ENCODE results near the gene ATP5PO. TPM values are rescaled to one million over a fixed set of nuclear protein-coding genes. Genes with fewer than 3 reads are reported as not detected.

Gene ATP5PO
- total RNA-seq, 1 experiment from 2014 or later = 254 TPM

GRCh38 chr21:33963848-33964555 is 48.4 kb upstream of the ATP5PO start:
- DNase-seq (ENCODE audit: low spot score) = no peak
- CTCF ChIA-PET = no interaction called here
- Histone ChIP-seq H3K36me3 (ENCODE audit: insufficient read depth, low read length, poor library complexity, severe bottlenecking) (no peaks in the 10 kb centered on the region), H3K4me1 (ENCODE audit: insufficient read depth, low read length, poor library complexity, severe bottlenecking) (peaks cover 8% of the 10 kb centered on the region), H3K27me3 (replicated peaks; ENCODE audit: insufficient read depth, low read depth, low read length, poor library complexity) (no peaks in the 10 kb centered on the region), H3K27ac (ENCODE audit: low read depth, low read length, poor library complexity, severe bottlenecking) (no peak overlapping the region), H3K4me3 (ENCODE audit: low read depth, low read length, poor library complexity, severe bottlenecking) (no peak overlapping the region), H3K9me3 (ENCODE audit: low read depth, low read length, poor library complexity, severe bottlenecking) (peaks cover 5% of the 10 kb centered on the region)
- POLR2A ChIA-PET (ENCODE audit: low non-redundant PET) = interaction anchor here (0.6 kb wide), 1 partner anchor 49 kb away, joined by 3 read pairs; no protein-coding TSS in a partner anchor
- TF ChIP-seq EZH2 (IDR thresholded peaks at IDR 0.05; ENCODE audit: borderline replicate concordance, low read depth, low read length, poor library complexity, severe bottlenecking) = no peak
- TF ChIP-seq CTCF (conservative IDR thresholded peaks at IDR 0.05; ENCODE audit: low read depth, low read length) = no peak
- no TSS peak for BruUV-seq (replicated peaks)
- intact Hi-C loops (cut with micrococcal nuclease; ENCODE audit: unreplicated experiment) = no loop called here

GRCh38 chr21:33962290-33962689 is 46.7 kb upstream of the ATP5PO start:
- POLR2A ChIA-PET (ENCODE audit: low non-redundant PET) = no interaction called here
- peaks cover 3% of the 10 kb centered on the region for H3K4me1 ChIP-seq (ENCODE audit: insufficient read depth, low read length, poor library complexity, severe bottlenecking)
- TF ChIP-seq EZH2 (IDR thresholded peaks at IDR 0.05; ENCODE audit: borderline replicate concordance, low read depth, low read length, poor library complexity, severe bottlenecking) (no peak), CTCF (conservative IDR thresholded peaks at IDR 0.05; ENCODE audit: low read depth, low read length) (no peak)
- intact Hi-C loops (cut with micrococcal nuclease; ENCODE audit: unreplicated experiment) = no loop called here
- BruUV-seq (replicated peaks) = no TSS peak
- DNase-seq (ENCODE audit: low spot score) = no peak
- H3K36me3 ChIP-seq (ENCODE audit: insufficient read depth, low read length, poor library complexity, severe bottlenecking) = no peaks in the 10 kb centered on the region
- peaks cover 8% of the 10 kb centered on the region for H3K9me3 ChIP-seq (ENCODE audit: low read depth, low read length, poor library complexity, severe bottlenecking)
- H3K4me3 ChIP-seq (ENCODE audit: low read depth, low read length, poor library complexity, severe bottlenecking) = no peak overlapping the region
- H3K27me3 ChIP-seq (replicated peaks; ENCODE audit: insufficient read depth, low read depth, low read length, poor library complexity) = no peaks in the 10 kb centered on the region
- H3K27ac ChIP-seq (ENCODE audit: low read depth, low read length, poor library complexity, severe bottlenecking) = no peak overlapping the region
- CTCF ChIA-PET = no interaction called here

GRCh38 chr21:33961061-33961460 is 45.5 kb upstream of the ATP5PO start:
- Histone ChIP-seq H3K4me3 (ENCODE audit: low read depth, low read length, poor library complexity, severe bottlenecking) (no peak overlapping the region), H3K27me3 (replicated peaks; ENCODE audit: insufficient read depth, low read depth, low read length, poor library complexity) (no peaks in the 10 kb centered on the region), H3K4me1 (ENCODE audit: insufficient read depth, low read length, poor library complexity, severe bottlenecking) (no peaks in the 10 kb centered on the region), H3K36me3 (ENCODE audit: insufficient read depth, low read length, poor library complexity, severe bottlenecking) (no peaks in the 10 kb centered on the region), H3K27ac (ENCODE audit: low read depth, low read length, poor library complexity, severe bottlenecking) (no peak overlapping the region), H3K9me3 (ENCODE audit: low read depth, low read length, poor library complexity, severe bottlenecking) (peaks cover 8% of the 10 kb centered on the region)
- BruUV-seq (replicated peaks) = no TSS peak
- intact Hi-C loops (cut with micrococcal nuclease; ENCODE audit: unreplicated experiment) = no loop called here
- CTCF ChIA-PET = no interaction called here
- POLR2A ChIA-PET (ENCODE audit: low non-redundant PET) = no interaction called here
- no peak for DNase-seq (ENCODE audit: low spot score)
- TF ChIP-seq CTCF (conservative IDR thresholded peaks at IDR 0.05; ENCODE audit: low read depth, low read length) = no peak
- TF ChIP-seq EZH2 (IDR thresholded peaks at IDR 0.05; ENCODE audit: borderline replicate concordance, low read depth, low read length, poor library complexity, severe bottlenecking) = no peak

All from A673 (cell line).